Occipital lobe (tissue), 2 donors: ENCODE data around the gene ANKS1B. TPM values are rescaled to one million over a fixed set of nuclear protein-coding genes. Genes with fewer than 3 reads are reported as not detected.

Experiments
- DNase-seq: peaks from one replicate; lab custom pipeline; 2025; lab: John Stamatoyannopoulos, UW
- total RNA-seq: library from RNA; depleted of rRNA; stranded (reverse); fragments of >200 nt; gene quantifications from one replicate; pipeline ENCODE4 v1.2.3, GENCODE V29; 2014

ANKS1B gene
- total RNA-seq, 1 donor from 2014 or later, result 452 TPM

DNA sequence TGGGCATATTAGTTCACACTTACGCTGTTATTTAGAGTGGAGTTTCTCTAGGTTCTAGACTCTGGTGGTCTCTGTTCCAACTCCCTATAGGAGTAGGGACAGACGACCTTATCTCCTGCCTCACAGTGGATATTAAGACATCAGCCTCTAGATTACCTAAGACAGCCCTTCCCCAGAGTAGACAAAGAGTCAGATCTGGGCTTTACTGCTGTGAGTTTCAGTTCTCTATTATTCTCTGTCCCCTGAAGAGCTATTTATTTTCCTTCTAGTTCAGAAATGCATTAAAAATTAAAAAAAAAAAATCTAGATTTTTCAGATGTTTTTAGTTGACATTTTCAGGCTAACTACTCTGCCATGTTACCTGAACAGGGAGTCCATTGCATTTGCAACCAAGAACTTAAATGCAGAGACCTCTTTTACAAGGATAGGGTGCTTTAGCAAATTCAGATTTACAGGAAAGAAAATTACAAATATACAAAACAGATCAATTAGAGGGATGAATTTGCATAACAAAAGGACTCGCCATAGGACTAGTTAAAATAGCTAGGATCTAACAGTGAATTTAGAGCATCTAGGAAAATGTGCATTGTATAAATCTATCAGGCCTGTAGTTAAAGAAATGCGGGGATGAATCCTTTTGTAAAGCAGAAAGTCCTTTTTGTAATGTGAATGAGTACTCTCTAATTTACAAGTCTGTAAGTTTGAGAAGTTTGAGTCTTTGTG lies 958.2 kb downstream of the ANKS1B start:
- DNase-seq, result no peak

GRCh38 chr12:99024870-99025269 lies 959.9 kb downstream of the ANKS1B start:
- DNase-seq, result no peak

DNA sequence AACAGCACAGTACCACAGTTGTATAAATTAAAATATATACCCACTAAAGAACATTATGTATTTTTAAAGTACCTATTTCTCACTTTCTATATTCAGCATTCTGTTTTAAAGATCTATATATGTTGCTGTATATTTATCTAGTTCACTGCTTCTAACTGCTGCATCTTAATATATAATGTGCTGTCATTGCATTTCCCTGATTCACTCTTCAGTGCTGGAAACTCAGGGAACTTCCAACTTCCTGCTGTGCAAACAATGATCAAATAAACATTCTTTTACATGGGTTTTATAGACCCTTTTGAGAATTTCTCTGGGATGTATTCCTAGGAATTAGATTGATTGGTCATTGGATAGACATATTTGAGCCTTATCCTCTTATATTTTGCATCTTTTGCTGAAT lies 960.5 kb downstream of the ANKS1B start:
- no peak for DNase-seq

GRCh38 chr12:99020871-99021270 lies 963.9 kb downstream of the ANKS1B start:
- DNase-seq, result no peak

- DNase-seq, result no peak
These were observed 964.9 kb downstream of the ANKS1B start for GRCh38 chr12:99019798-99020197.

- no peak for DNase-seq
These were observed 966.8 kb downstream of the ANKS1B start for GRCh38 chr12:99017971-99018370.

GRCh38 chr12:99009654-99010296 lies 975.0 kb downstream of the ANKS1B start:
- DNase-seq, result no peak

DNA sequence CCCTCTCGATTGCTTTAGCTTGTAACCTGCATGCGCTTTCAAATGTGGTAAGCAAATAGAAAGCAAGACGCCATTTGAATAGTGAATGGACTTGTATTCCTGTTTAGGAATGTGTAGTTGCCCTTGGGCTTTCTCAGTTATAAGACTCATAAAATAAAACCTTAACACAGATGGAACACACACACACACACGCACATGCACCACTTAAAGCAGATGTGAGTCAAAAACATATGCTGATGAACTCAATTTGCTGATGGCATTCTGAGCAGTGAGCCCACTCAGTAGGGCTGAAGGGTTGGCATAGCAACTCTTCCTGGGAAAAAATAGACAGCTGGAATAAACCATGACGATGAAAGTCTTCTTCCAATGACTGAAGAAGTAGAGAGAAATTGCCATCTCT lies 979.1 kb downstream of the ANKS1B start:
- DNase-seq, result no peak

DNA sequence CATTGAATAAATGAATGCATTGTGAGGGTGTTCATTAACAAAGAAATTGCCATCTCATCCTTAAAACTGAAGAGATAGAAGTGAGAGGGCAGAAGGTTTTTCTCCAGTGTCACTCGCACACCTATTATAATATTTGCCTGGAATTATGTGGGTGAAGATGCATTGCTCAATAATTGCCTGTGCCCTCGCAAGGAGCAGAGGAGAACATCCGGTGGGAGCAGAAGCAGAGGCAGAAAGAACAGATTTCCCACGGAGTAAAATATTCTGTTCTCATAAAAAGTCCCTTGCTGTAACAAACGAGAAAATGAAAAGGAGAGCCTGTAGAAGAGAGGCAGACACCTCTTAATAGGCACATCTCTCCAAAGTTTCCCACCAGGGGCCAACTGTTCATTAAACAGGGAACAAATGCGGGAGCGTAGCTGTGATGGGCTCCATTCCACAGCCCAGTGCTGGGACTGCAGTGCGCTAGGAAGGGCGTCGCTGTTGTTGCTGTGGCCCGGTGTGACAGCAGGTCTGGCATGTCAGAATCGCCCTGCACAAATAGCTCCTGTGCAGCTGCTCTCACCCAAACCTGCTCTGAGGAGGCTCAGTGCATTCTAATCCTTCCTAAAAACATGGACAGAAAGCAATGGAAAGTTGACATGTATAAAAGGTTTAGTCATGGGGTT lies 979.8 kb downstream of the ANKS1B start:
- no peak for DNase-seq

GRCh38 chr12:99002731-99003130 lies 982.0 kb downstream of the ANKS1B start:
- no peak for DNase-seq

DNA sequence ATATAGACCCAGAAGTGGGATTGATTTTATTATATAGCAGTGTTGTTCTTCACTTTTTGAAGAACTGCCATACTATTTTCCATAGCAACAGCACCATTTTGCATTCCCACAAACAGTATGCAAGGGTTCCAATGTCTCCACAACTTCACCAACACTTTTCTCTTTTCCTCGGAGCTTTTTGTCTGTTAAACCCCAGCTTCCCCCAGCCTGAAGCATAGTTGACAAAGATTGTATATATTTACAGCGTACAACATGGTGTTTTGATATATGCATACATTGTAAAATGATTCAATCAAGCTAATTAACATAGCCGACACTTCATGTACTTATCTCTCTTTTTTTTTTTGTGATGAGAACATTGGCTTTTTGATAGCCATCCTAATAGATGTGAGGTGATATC lies 982.6 kb downstream of the ANKS1B start:
- no peak for DNase-seq

- DNase-seq, result no peak
These were observed 985.2 kb downstream of the ANKS1B start for GRCh38 chr12:98999559-98999958.

DNA sequence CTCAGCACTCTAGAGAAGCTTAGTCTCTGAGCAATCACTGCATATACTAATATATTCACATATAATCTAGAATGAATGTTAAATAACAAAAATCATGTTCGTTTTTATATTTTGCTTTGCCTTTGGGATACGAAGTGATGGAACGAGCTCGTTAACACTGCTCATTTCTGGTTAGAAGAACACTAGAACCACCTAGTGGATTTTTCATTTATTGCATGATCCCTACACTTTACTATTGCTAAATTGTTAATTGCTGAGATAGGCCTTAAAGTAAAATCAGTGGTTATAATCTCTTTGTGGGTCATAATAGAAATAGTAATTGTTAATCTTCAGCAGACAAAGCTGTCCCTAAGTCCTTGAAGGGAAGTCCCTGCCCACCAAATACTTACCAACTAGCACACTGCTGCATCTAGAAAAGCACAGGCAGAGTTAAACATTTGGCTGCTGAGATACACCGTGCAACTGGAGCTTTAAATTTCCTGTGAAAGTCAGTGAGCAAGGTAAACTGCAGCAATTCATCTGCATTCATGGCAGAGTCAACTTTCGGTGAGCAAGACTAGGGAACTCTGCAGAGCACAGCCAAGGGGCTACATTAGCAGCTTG lies 985.9 kb downstream of the ANKS1B start:
- no peak for DNase-seq

- DNase-seq, result no peak
These were observed 986.8 kb downstream of the ANKS1B start for GRCh38 chr12:98997899-98998298.

GRCh38 chr12:98990648-98991047 lies 994.1 kb downstream of the ANKS1B start:
- no peak for DNase-seq

- no peak for DNase-seq
These were observed 999.6 kb downstream of the ANKS1B start for GRCh38 chr12:98985156-98985555.

GRCh38 chr12:98983647-98984046 lies 1001.1 kb downstream of the ANKS1B start:
- DNase-seq, result no peak

- no peak for DNase-seq
These were observed 1004.2 kb downstream of the ANKS1B start for GRCh38 chr12:98980508-98980907.

GRCh38 chr12:98977186-98977585 lies 1007.5 kb downstream of the ANKS1B start:
- no peak for DNase-seq

GRCh38 chr12:98974767-98975381 lies 1009.9 kb downstream of the ANKS1B start:
- DNase-seq, result no peak

- no peak for DNase-seq
These were observed 1011.3 kb downstream of the ANKS1B start for GRCh38 chr12:98973395-98973794.

DNA sequence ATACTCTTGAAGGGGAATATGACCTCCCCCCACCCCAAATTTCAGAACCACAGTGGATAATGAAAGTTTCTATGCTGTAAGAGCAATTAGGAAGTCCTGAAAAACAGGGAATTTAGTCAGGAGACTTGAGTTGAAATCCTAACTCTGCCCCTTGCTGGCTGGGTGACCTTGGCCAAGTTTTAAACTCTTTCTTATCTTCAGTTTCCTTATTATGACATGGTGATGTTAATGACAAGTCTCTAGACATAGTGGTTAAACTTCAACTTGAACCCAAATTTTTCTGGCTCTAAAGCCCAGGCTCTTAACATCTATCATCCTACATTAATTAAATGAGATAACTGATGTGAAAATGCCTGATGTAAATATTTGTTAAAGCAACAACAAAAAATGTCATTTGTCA lies 1013.8 kb downstream of the ANKS1B start:
- DNase-seq, result no peak
